HG03196 (cell line): ENCODE results near the gene NPM3.
A peak's percentile ranks its signal among the peaks of the same experiment; 100 is the strongest.

Experiments
- ATAC-seq: cut with Tn5 transposase; IDR thresholded peaks from one replicate; pipeline ENCODE4 v1.9.1; 2021; ENCODE audit not compliant: unreplicated experiment

Gene NPM3

GRCh38 chr10:101782811-101783735 lies at the start of gene NPM3:
NPM3 (minus strand) TSS chr10:101783446; CDS start chr10:101783390, 56 bp downstream.
- peak; percentile 51 for ATAC-seq

- no peak for ATAC-seq
Measured at GRCh38 chr10:101832325-101832771, 49.1 kb upstream of the NPM3 start.

GRCh38 chr10:101831169-101831811 lies 48.0 kb upstream of the NPM3 start:
- no peak for ATAC-seq

- ATAC-seq: peak; percentile 51
Measured at GRCh38 chr10:101830322-101831168, 47.3 kb upstream of the NPM3 start.

- ATAC-seq: peak; percentile 1
Measured at GRCh38 chr10:101829561-101830315, 46.5 kb upstream of the NPM3 start.

GRCh38 chr10:101828766-101829551 lies 45.7 kb upstream of the NPM3 start:
- no peak for ATAC-seq

GRCh38 chr10:101827919-101828600 lies 44.8 kb upstream of the NPM3 start:
- ATAC-seq: no peak

GRCh38 chr10:101826852-101827434 lies 43.7 kb upstream of the NPM3 start:
- no peak for ATAC-seq

GRCh38 chr10:101824736-101825135 lies 41.5 kb upstream of the NPM3 start:
- ATAC-seq: no peak

- peak; percentile 7 for ATAC-seq
Measured at GRCh38 chr10:101818872-101819633, 35.8 kb upstream of the NPM3 start.

GRCh38 chr10:101818119-101818871 lies 35.0 kb upstream of the NPM3 start, which contains the start of gene OGA:
OGA (minus strand) TSS chr10:101818444; CDS start chr10:101818022, 422 bp downstream.
- ATAC-seq: peak; percentile 90

GRCh38 chr10:101817337-101818118 lies 34.3 kb upstream of the NPM3 start:
- ATAC-seq: peak; percentile 7

GRCh38 chr10:101816913-101817336 lies 33.7 kb upstream of the NPM3 start:
- ATAC-seq: no peak

GRCh38 chr10:101816376-101816775 lies 33.1 kb upstream of the NPM3 start:
- no peak for ATAC-seq

GRCh38 chr10:101814466-101815071 lies 31.3 kb upstream of the NPM3 start:
- no peak for ATAC-seq

GRCh38 chr10:101812606-101813005 lies 29.4 kb upstream of the NPM3 start:
- ATAC-seq: no peak
